H1 (cell line): Measurements from ENCODE around the gene TBRG4. TPM values are rescaled to one million over a fixed set of nuclear protein-coding genes. Genes with fewer than 3 reads are reported as not detected.

Source experiments
- ASH2L ChIP-seq: fragments of 200-600, 300-600 bp; sonication (generic); IDR thresholded peaks from one replicate; pipeline ENCODE4 v1.7.1; 2017; ENCODE audit warnings: low read length
- GTF2F1 ChIP-seq: IDR thresholded peaks from 2 replicates; pipeline ENCODE4 v1.6.1; 2012; ENCODE audit warnings: low read depth, low read length, improper control_type of control experiment, borderline replicate concordance
- SAP30 ChIP-seq: fragments of 300-600 bp; sonication (generic); IDR thresholded peaks from 2 replicates; pipeline ENCODE4 v1.7.1; 2012; ENCODE audit warnings: low read length, moderate library complexity, mild to moderate bottlenecking, inconsistent platforms; ENCODE audit not compliant: insufficient read depth, insufficient replicate concordance
- SIX5 ChIP-seq: IDR thresholded peaks from 2 replicates; pipeline ENCODE4 v1.6.1; 2011; ENCODE audit warnings: mild to moderate bottlenecking, low read depth, low read length
- SP1 ChIP-seq: IDR thresholded peaks from 2 replicates; pipeline ENCODE4 v1.6.1; 2011; ENCODE audit warnings: low read depth, low read length
- polyA plus RNA-seq, 7 experiments: library from polyadenylated mRNA; depleted of rRNA in 3 of 7; stranded (reverse) in 5 of 7; unstranded in 2 of 7; fragments of >200 nt in 5 of 7; fragments of 200-250 nt in 2 of 7; gene quantifications; 1 replicate in 5 of 7; 2 replicates in 1 of 7; 4 replicates in 1 of 7; pipeline versions ENCODE4 v1.2.1 to v1.2.3, GENCODE V29; 2011 to 2013; ENCODE audit warnings: missing spikeins in 2 of 7, mixed read lengths in 2 of 7
- total RNA-seq: library from RNA; stranded (reverse); fragmentation: NEBNext Ultra II Directional; extraction: Animal tissue kit (Norgen Biotek cat#: 25700); gene quantifications from 2 replicates; pipeline ENCODE4 v1.2.1, GENCODE V29; 2021

The TBRG4 gene
- total and polyA plus RNA-seq, 2 of the 8 experiments (the other 6 are each of a cell fraction or from before 2014, with no cell fraction given): 110 to 137 TPM

GRCh38 chr7:45073786-45074527 is 37.5 kb downstream of the TBRG4 start (continued):
- no peak for TF ChIP-seq ASH2L
- no peak for TF ChIP-seq GTF2F1
- no peak for TF ChIP-seq SP1
- no peak for TF ChIP-seq SAP30
- TF ChIP-seq SIX5: no peak
- TF ChIP-seq, all 59 proteins: peak for 0
